ENCODE results near the gene PNMT. TPM values are rescaled to one million over a fixed set of nuclear protein-coding genes. Genes with fewer than 3 reads are reported as not detected.

PNMT gene
- total and polyA plus RNA-seq, 2 of the 13 experiments (the other 11 are each of a cell fraction or from before 2014, with no cell fraction given): 0.25 TPM; not detected in 1

- Histone ChIP-seq H3K4me2 (ENCODE audit: low read depth, low read length) (no peak overlapping the region), H3K27ac (ENCODE audit: extremely low read length, insufficient read depth, low read length) (no peak overlapping the region), H3K4me3 (replicated peaks in 1 of 3; ENCODE audit: insufficient read depth in 1 of 3, low read depth in 2 of 3, low read length in 3 of 3) (no peak overlapping the region), H2AFZ (ENCODE audit: low read length) (no peak overlapping the region), H3K79me2 (ENCODE audit: insufficient read depth, low read length) (no peaks in the 10 kb centered on the region), H3K27me3 (ENCODE audit: control insufficient read depth in 1 of 2, insufficient read depth in 2 of 2, low read length in 2 of 2) (no peaks in the 10 kb centered on the region), H4K20me1 (ENCODE audit: insufficient read depth, low read length) (peaks cover 4% of the 10 kb centered on the region; the same call in 1 of the 2 replicates), H3K9ac (ENCODE audit: insufficient read depth, low read depth, low read length) (no peak overlapping the region), H3K9me3 (ENCODE audit: low read length) (no peaks in the 10 kb centered on the region), H3K4me1 (ENCODE audit: insufficient read depth, low read length) (peaks cover 31% of the 10 kb centered on the region), H3K36me3 (replicated peaks in 1 of 2; ENCODE audit: control insufficient read depth in 1 of 2, insufficient read depth in 2 of 2, low read length in 2 of 2) (peaks cover 17 to 25% of the 10 kb centered on the region in 2 experiments; a peak in 4 of 5 replicates)
- in situ Hi-C loops (cut with HindIII; ENCODE audit: extremely low pct_ligation_motif_present, low pct_unique_long_range_greater_than_20kb): no loop called here
- BruUV-seq (replicated peaks): no TSS peak
- DNase-seq (ENCODE audit: low spot score) (no peak), ATAC-seq (no peak), FAIRE-seq (no peak)
- ChIA-PET CTCF (ENCODE audit: low intra/inter-chr PET ratio, low total read pairs) (interaction anchor here (4.0 kb wide), 1 partner anchor 32 kb away, joined by 71 read pairs; no protein-coding TSS in a partner anchor), POLR2A (interaction anchor here (2.5 kb wide), 1 partner anchor 45 kb away, joined by 8 read pairs; the partner anchor contains the start of gene ERBB2)
- intact Hi-C loops (cut with micrococcal nuclease; ENCODE audit: unreplicated experiment): no loop called here
- 78% methylated on average over 2 of the region's 2 CpGs for WGBS (ENCODE audit: low lambda C conversion rate)
- TF ChIP-seq ZKSCAN8 (CRISPR knock-in tag; IDR thresholded peaks at IDR 0.05; ENCODE audit: borderline replicate concordance) (no peak), ZNF354B (CRISPR knock-in tag; IDR thresholded peaks at IDR 0.05) (no peak), ZNF121 (CRISPR knock-in tag; IDR thresholded peaks at IDR 0.05) (peak; percentile 54; the same call in 1 of the 2 replicates)
These were observed 13.1 kb upstream of the PNMT start for GRCh38 chr17:39655105-39655504.

GRCh38 chr17:39658346-39658745 lies 9.9 kb upstream of the PNMT start:
- no peaks in the 10 kb centered on the region; the same call in 1 of the 2 replicates for H4K20me1 ChIP-seq (ENCODE audit: insufficient read depth, low read length)
- H2AFZ ChIP-seq (ENCODE audit: low read length): no peak overlapping the region
- no peak overlapping the region for H3K4me2 ChIP-seq (ENCODE audit: low read depth, low read length)
- 100% methylated on average over 7 of the region's 11 CpGs for WGBS (ENCODE audit: low lambda C conversion rate)
- peaks cover 16% of the 10 kb centered on the region for H3K4me1 ChIP-seq (ENCODE audit: insufficient read depth, low read length)
- peaks cover 27 to 33% of the 10 kb centered on the region in 2 experiments; a peak in 4 of 5 replicates for H3K36me3 ChIP-seq (replicated peaks in 1 of 2; ENCODE audit: control insufficient read depth in 1 of 2, insufficient read depth in 2 of 2, low read length in 2 of 2)
- no TSS peak for BruUV-seq (replicated peaks)
- intact Hi-C loops (cut with micrococcal nuclease; ENCODE audit: unreplicated experiment): no loop called here
- no peak overlapping the region for H3K4me3 ChIP-seq (replicated peaks in 1 of 3; ENCODE audit: insufficient read depth in 1 of 3, low read depth in 2 of 3, low read length in 3 of 3)
- FAIRE-seq (no peak), DNase-seq (ENCODE audit: low spot score) (no peak), ATAC-seq (no peak)
- H3K27me3 ChIP-seq (ENCODE audit: control insufficient read depth in 1 of 2, insufficient read depth in 2 of 2, low read length in 2 of 2): no peaks in the 10 kb centered on the region
- no peaks in the 10 kb centered on the region for H3K9me3 ChIP-seq (ENCODE audit: low read length)
- H3K9ac ChIP-seq (ENCODE audit: insufficient read depth, low read depth, low read length): no peak overlapping the region
- CTCF ChIA-PET (ENCODE audit: low intra/inter-chr PET ratio, low total read pairs): no interaction called here
- no peak for TF ChIP-seq ZNF12 (CRISPR knock-in tag; IDR thresholded peaks at IDR 0.05)
- in situ Hi-C loops (cut with HindIII; ENCODE audit: extremely low pct_ligation_motif_present, low pct_unique_long_range_greater_than_20kb): no loop called here
- no peaks in the 10 kb centered on the region for H3K79me2 ChIP-seq (ENCODE audit: insufficient read depth, low read length)
- POLR2A ChIA-PET: no interaction called here
- H3K27ac ChIP-seq (ENCODE audit: extremely low read length, insufficient read depth, low read length): no peak overlapping the region
